GM18867 (cell line): ENCODE data around the gene CD37.
"Not testable (repeated sequence)": the region's sequence is repeated elsewhere in the genome, so short reads cannot be mapped to it uniquely, and the experiment has no call there.

Experiments
- ATAC-seq: cut with Tn5 transposase; IDR thresholded peaks from one replicate; pipeline ENCODE4 v1.9.1; 2021; ENCODE audit warnings: mild to moderate bottlenecking, moderate library complexity; ENCODE audit not compliant: unreplicated experiment

CD37 gene, protein sequence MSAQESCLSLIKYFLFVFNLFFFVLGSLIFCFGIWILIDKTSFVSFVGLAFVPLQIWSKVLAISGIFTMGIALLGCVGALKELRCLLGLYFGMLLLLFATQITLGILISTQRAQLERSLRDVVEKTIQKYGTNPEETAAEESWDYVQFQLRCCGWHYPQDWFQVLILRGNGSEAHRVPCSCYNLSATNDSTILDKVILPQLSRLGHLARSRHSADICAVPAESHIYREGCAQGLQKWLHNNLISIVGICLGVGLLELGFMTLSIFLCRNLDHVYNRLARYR

DNA sequence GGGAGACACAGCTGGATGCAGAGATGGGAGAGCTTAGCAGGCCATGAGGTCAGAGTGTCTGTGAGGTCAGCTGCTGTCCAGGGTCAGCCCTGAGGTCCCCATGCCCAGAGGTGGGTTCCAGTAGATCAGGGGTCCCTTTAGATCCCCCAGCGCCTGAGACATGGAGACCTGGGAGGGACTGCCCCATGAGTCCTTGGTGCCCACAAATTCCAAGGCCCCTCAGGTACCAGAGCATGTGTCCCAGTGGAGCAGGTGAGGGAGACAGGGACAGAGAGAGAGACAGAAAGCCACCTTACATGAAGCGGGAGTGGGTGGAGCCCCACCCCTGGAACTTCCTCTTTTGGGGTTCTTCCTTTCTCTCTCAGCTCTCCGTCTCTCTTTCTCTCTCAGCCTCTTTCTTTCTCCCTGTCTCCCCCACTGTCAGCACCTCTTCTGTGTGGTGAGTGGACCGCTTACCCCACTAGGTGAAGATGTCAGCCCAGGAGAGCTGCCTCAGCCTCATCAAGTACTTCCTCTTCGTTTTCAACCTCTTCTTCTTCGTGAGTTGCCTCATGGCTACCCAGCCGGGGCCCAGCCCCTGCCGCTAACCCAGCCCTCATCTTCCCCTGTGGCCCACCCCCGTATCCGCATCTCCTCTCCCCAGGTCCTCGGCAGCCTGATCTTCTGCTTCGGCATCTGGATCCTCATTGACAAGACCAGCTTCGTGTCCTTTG, at the start of gene CD37:
TSS of gene CD37 (plus strand) at position 336 of the 713 bp plus-strand sequence. CDS start at position 471, 135 bp downstream.
- ATAC-seq, result no peak

DNA sequence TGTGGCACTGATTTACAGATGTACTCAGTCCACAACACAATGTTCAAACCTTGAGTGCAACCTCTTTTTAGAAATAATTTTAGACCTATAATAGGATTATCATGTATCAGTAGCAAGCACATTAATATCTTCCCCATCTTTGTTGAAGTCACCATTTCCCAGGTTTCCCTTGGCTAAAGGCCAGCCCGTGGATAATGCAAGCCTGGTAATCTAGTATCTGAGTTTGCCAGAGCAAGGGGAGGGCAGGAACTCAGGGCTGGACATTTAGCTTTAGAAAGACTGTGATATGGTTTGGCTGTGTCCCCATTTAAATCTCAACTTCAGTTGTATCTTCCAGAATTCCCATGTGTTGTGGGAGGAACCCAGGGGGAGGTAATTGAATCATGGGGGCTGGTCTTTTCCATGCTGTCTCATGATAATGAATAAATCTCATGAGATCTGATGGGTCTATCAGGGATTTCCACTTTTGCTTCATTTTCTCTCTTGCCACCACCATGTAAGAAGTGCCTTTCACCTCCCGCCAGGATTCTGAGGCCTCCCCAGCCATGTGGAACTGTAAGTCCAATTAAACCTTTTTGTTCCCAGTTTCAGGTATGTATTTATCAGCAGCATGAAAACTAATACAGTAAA, 48.0 kb upstream of the CD37 start:
- ATAC-seq, result no peak

DNA sequence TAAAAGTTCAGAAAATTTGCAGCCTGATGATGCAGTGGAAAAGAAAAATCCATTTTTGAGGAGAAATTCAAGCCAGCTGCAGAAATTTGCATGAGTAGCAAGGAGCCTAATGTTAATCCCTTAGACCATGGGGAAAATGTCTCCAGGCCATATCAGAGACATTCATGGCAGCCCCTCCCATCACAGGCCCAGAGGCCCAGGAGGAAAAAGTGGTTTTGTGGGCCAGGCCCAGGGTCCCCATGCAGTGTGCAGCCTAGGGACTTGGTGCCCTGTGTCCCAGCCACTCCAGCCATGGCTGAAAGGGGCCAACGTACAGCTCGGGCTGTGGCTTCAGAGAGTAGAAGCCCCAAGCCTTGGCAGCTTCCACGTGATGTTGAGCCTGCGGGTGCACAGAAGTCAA, 47.0 kb upstream of the CD37 start:
- not testable (repeated sequence) for ATAC-seq

DNA sequence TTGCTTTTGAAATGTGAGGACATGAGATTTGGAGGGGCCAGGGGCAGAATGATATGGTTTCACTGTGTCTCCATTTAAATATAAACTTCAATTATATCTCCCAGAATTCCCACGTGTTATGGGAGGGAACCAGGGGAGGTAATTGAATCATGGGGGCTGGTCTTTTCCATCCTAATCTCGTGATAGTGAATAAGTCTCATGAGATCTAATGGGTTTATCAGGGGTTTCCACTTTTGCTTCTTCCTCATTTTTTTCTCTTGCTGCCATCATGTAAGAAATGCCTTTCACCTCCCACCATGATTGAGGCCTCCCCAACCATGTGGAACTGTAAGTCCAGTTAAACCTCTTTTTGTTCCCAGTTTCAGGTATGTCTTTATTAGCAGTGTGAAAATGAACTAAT, 45.9 kb upstream of the CD37 start:
- not testable (repeated sequence) for ATAC-seq

DNA sequence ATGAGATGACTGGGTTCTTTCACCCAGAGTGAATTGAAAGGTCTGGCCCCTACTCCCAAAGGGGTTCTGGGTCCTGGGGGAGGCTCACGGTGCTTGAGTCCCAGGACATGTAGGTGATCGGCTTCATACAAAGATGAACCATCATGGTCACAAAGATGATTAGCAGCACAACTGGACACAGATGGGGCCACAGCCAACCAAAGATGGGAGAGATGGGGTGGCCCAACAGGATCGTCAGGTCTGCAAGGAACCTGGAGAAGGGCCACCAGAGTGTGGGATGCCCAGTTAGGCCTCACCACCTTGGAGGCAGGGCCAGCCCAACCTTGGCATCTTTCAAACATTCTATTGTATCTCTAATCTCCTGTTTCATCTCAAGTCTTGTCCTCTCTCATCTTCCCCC, 44.7 kb upstream of the CD37 start:
- ATAC-seq, result no peak

DNA sequence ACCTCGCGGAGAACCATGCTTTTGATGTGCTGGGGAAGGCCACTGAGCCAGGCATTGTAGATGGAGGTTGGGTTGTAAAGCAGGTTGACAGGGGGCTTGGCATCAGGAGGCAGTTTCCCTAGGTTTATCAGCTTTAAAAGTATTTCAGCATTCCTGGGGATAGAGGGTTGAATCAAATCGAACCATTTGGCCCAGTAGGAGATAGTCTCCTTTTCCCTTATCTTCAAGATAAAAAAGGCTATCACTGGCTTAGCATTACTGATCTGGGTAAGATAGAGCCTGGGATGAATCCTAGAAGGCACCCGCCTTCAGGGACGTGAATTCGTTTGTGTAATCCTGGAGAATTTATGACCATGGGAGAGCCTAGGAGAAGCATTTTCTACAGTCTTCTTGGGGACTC, 40.8 kb upstream of the CD37 start:
- no peak for ATAC-seq

DNA sequence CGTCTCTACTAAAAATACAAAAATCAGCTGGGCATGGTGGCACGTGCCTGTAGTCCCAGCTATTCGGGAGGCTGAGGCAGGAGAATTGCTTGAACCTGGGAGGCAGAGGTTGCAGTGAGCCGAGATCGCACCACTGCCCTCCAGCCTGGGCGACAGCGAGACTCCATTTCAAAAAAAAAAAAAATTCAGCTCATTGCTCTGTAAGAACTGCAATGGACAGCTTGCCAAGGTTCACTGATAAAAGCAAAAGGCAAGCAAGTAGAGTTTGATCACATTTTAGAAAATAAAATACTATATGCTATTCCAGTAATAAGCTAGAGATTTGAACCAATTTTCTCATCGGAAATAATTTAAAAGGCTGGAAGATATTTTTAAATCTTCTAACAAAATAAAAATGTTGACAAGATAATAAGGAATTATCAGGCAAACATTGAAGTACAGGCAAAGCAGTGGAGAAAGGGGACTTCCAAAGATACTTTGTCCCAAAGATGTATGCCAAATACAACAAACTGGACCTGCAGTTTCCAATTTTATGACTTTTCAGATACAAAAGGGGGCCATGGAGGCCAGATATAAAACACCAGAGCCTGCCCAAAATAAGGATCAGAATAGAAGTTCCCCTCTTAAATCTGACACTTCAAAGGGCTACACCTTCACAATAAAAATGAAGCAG, 39.9 kb upstream of the CD37 start:
- ATAC-seq, result no peak

DNA sequence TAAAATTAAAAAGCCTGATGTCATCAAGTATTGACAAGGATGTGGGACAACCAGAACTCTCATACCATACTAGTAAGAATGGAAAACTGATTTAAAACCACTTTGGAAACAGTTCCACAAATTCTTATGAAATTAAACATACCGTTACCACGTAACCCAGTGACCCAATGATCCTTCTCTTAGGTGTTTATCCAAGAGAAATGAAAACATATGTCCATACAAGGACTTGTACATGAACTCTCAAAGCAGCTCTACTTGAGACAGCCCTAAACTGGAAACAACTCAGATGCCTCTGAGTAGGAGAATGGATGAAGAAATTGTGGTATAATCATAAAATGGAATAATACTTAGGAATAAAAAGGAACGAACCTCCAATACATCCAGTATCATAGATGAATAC, 37.8 kb upstream of the CD37 start:
- no peak for ATAC-seq

DNA sequence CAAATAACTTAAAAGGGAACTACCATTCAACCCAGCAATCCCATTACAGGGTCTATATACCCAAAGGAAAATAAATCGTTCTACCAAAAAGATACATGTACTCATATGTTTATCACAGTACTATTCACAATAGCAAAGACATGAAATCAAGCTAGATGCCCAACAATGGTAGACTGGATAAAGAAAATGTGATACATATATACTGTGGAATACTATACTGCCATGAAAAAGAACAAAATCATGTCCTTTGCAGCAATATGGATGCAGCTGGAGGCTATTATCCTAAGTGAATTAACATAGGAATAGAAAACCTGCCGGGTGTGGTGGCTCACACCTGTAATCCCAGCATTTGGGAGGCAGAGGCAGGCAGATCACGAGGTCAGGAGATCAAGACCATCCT, 36.6 kb upstream of the CD37 start:
- ATAC-seq, result not testable (repeated sequence)

DNA sequence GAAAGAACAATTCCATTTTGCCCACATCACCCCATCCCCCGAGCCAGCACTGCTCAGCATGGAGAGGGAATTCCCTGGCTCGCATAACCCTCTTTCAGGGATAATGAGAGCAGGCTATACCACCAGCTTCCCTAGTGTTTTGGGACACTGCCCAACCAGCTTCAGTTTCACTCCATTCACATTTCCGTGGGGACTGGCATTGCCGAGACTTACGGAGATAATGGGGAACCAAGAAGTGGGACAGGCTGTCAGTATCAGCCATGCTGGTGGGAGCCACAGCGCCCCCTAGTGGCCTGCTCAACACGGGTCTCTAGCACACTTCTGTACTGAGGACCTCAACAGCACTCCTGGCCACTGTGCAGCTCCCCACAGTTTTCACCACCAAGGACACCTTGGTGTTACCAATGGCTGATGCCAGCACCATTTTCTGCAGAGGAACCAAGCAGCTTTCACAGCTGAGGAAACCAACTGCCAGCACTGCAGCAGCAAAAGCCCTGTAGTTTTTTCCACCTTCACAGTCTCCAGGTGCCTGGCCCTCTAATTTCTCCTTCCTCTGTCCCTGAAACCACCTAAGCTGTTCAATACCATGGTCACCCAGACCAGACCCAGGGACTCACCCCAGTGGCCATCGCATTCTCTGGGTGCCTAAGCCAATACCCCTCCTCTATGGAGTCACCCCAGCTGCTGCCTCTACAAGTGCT, 33.9 kb upstream of the CD37 start:
- ATAC-seq, result peak; percentile 56

DNA sequence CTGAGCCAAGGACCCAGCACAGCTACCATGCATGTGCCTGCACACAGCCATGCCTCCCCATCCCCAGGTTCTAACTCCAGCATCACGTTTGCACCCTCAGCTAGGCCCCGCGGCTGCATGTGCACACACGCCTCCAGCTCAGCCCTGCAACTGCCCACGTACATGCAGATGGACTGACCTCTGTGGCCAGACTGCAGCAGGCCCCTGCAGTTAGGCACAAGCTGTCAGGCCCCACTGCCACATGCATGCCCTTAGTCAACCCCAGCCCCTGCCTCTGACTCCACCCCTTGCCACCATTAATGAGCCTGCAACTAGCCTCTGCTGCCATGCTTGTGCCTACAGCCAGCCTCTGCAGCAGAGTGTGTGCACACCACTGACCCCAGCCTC, 33.3 kb upstream of the CD37 start:
- ATAC-seq, result no peak

DNA sequence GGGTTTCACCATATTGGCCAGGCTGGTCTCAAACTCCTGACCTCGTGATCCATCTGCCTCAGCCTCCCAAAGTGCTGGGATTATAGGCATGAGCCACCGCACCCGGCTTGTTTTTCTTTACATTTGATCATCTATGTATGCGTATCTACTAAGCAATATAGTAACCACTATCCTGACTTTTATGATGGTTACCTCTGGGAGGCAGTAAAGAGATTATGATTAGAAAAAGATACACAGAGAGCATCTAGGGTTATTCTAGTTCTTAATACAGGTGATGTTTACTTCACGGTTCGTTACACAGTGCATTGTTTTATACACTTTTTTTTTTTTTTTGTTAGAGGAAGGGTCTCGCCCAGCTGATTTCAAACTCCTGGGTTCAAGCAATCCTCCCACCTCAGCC, 28.5 kb upstream of the CD37 start:
- not testable (repeated sequence) for ATAC-seq

DNA sequence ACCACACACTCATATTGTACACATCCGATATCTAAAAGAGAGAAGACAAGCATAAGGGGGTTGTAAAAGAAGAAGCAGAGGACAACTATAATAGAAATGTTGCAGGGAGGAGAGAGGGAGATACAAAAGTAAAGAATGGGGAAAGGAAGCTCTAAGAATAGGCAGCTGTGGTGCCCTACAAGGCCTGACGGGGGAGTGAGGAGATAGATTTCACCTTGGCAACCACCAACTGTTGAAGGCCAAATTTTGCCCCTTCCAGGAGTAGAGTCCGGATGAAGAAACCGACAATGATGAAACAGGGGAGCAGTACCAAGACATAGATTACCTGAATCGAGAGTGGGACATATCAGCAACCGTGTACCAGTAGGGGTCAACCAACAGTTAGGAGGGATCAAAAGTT, 26.1 kb upstream of the CD37 start:
- ATAC-seq, result no peak

DNA sequence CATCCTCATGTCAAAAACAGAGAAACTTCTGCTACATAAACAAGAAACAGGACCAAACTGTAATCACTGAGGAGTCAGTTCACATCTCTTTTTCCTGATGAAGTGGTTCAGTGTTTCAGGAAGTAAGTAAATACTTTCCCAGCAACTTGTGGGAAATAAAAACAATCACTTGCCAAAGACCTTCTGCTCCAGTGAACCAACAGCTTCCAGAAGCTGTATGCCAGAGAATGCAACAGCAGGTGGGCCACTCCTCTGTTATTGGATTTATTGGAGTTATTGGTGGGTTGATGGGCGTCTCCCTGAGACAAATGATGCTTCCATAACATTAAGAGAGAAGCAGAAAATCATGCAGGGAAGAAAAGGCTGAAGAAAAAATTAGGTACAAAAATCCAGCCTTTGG, 20.1 kb upstream of the CD37 start:
- ATAC-seq, result no peak

DNA sequence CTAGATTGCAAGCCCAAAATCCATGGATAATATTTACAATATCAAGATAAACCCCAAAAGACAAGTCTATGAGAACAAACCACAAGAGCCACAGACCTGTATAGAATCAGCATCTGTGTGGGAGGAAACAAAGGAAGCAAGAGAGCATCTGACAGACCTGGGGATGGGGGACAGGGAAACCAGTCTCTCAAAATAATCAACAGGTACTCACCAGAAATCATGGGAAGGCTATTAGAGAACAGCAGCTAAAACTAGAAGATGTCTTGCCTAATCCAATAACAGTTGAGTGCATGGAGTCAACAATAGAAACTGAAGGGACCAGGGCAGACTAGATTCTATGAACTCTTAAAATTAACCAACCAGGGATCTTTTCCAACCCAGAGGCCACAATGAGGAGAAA, 18.9 kb upstream of the CD37 start:
- ATAC-seq, result no peak

DNA sequence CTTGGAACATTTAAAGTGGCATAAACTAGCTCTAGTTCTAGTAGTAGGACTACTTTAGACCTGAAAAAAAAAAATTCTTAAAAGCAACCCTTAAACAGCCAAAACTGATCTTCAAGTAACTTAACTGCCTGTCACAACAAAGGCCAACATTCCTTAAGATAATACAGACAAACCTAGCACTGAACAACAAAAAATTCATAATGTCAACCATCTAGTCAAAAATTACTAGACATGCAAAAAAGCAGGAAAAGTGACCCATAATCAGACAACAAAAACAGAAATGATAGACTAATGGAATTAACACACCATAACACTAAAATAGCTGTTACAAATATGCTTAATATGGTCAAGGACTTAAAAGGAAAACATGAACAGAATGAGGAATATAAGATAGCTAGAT, 16.9 kb upstream of the CD37 start:
- ATAC-seq, result no peak

DNA sequence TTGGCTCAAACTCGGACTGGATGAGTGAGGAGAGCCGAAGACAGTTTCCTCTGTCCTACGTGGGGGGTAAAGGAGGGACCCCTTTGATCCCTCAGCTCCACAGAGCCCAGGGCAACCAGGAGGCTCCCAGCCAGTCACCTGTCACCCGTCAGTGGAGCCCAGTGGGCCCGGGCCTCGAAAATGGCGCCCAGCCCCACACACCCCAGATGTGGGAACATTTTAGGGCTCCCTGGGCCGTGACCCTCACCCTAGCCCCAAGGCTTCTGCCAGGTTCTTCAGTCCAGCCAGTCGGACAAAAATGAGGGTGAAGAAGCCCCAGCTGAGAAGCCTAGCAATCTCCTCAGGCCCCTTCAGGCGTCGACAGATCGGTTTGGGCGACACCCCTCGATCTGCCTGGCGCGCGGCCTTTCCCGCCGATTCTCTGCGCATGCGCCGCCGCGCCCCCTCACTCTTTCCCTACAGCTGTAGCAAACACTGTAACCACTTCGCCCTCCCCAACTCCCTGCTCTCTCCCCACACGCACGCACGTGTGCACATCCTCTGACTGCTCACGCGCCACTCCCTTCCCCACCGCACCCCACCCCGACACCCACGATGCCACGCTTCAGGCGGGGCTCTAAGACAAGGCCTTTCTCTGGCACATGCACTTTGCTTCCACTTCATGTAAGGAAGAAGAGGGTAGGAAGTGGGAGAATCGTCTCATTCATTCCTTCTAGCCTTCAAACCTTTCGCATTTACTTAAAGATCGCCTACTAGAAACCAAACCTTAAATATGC, 10.2 kb upstream of the CD37 start, which contains the start of gene SLC6A16:
TSS of gene SLC6A16 (minus strand) at position 391 of the 776 bp plus-strand sequence. CDS start 13,844 bp downstream, outside the sequence.
- no peak for ATAC-seq

DNA sequence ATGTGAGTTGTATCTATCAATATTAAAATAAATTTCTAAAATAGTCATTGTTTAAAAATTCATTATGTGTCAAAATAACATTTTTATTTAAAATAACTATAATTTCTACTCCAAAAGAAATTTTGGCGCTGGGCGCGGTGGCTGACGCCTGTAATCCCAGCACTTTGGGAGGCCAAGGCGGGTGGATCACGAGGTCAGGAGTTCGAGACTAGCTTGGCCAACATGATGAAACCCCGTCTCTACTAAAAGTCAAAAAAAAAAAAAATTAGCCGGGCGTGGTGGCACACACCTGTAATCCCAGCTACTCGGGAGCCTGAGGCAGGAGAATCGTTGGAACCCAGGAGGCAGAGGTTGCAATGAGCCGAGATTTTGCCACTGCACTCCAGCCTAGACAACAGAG, 9.4 kb upstream of the CD37 start:
- not testable (repeated sequence) for ATAC-seq

DNA sequence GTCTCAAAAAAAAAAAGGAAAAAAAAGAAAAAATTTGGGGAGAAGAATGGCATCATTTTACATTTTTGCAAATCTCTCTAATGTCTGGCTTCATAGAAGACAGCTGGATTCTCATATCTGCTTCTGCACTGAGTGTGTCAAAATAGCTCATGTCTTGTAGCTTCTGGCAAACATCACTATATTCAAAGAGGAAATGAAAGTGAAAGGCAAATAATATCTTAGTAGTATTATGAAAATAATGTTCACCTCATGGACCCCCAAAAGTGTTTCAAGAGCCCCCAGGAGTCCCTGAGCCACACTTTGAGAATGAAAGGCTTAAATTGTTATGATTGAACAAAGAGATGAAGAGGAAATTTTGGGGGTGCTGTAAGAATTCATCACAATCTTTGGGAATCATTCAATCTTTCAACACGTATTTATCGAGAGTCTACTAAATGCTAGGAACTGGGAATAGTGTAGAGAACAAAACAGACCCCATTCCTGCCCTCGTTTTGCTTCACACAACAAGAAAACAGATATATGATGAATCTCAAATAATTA, 9.0 kb upstream of the CD37 start:
- ATAC-seq, result no peak
